ENCODE data around the gene SMAD3. TPM values are rescaled to one million over a fixed set of nuclear protein-coding genes. Genes with fewer than 3 reads are reported as not detected.

SMAD3 gene
- total RNA-seq, 1 donor from 2014 or later = 89.3 TPM

GRCh38 chr15:67219288-67219687 is 153.9 kb downstream of the SMAD3 start:
- no peak for TF ChIP-seq CTCF (IDR thresholded peaks at IDR 0.05)
- intact Hi-C loops (cut with DNase I) = no loop called here
- Histone ChIP-seq H3K9me3 (no peaks in the 10 kb centered on the region), H3K27me3 (no peaks in the 10 kb centered on the region), H3K27ac (no peak overlapping the region), H3K4me1 (no peaks in the 10 kb centered on the region), H3K4me3 (no peak overlapping the region), H3K36me3 (no peaks in the 10 kb centered on the region)
- no peak for DNase-seq (ENCODE audit: low spot score in 2 of 2)

GRCh38 chr15:67224889-67225288 is 159.5 kb downstream of the SMAD3 start:
- H3K27ac ChIP-seq = no peak overlapping the region
- no peak for TF ChIP-seq CTCF (IDR thresholded peaks at IDR 0.05)
- H3K4me1 ChIP-seq = no peaks in the 10 kb centered on the region
- H3K4me3 ChIP-seq = no peak overlapping the region
- H3K36me3 ChIP-seq = peaks cover 3 to 8% of the 10 kb centered on the region in 2 donors
- H3K9me3 ChIP-seq = no peaks in the 10 kb centered on the region
- DNase-seq (ENCODE audit: low spot score in 2 of 2) = no peak
- H3K27me3 ChIP-seq = no peaks in the 10 kb centered on the region
- intact Hi-C loops (cut with DNase I) = no loop called here

- intact Hi-C loops (cut with DNase I) = no loop called here
- H3K4me1 ChIP-seq = no peaks in the 10 kb centered on the region
- DNase-seq (ENCODE audit: low spot score in 2 of 2) = no peak
- no peak for TF ChIP-seq CTCF (IDR thresholded peaks at IDR 0.05)
- H3K27ac ChIP-seq = no peak overlapping the region
- H3K27me3 ChIP-seq = no peaks in the 10 kb centered on the region
- H3K9me3 ChIP-seq = no peaks in the 10 kb centered on the region
- peaks cover 7 to 8% of the 10 kb centered on the region in 2 donors for H3K36me3 ChIP-seq
- H3K4me3 ChIP-seq = no peak overlapping the region
Observed at GRCh38 chr15:67225336-67225735, 159.9 kb downstream of the SMAD3 start.

GRCh38 chr15:67227431-67227830 is 162.0 kb downstream of the SMAD3 start:
- DNase-seq (ENCODE audit: low spot score in 2 of 2) = no peak
- no peak for TF ChIP-seq CTCF (IDR thresholded peaks at IDR 0.05)
- H3K4me1 ChIP-seq = no peaks in the 10 kb centered on the region
- peaks cover 13 to 28% of the 10 kb centered on the region in 2 donors for H3K36me3 ChIP-seq
- no peaks in the 10 kb centered on the region for H3K9me3 ChIP-seq
- no peak overlapping the region for H3K4me3 ChIP-seq
- intact Hi-C loops (cut with DNase I) = no loop called here
- H3K27ac ChIP-seq = no peak overlapping the region
- no peaks in the 10 kb centered on the region for H3K27me3 ChIP-seq

- H3K4me1 ChIP-seq = no peaks in the 10 kb centered on the region
- H3K4me3 ChIP-seq = no peak overlapping the region
- intact Hi-C loops (cut with DNase I) = no loop called here
- no peaks in the 10 kb centered on the region for H3K9me3 ChIP-seq
- peaks cover 13 to 31% of the 10 kb centered on the region in 2 donors for H3K36me3 ChIP-seq
- no peaks in the 10 kb centered on the region for H3K27me3 ChIP-seq
- H3K27ac ChIP-seq = no peak overlapping the region
- no peak for TF ChIP-seq CTCF (IDR thresholded peaks at IDR 0.05)
- DNase-seq (ENCODE audit: low spot score in 2 of 2) = no peak
Observed at GRCh38 chr15:67227846-67228245, 162.4 kb downstream of the SMAD3 start.

DNA sequence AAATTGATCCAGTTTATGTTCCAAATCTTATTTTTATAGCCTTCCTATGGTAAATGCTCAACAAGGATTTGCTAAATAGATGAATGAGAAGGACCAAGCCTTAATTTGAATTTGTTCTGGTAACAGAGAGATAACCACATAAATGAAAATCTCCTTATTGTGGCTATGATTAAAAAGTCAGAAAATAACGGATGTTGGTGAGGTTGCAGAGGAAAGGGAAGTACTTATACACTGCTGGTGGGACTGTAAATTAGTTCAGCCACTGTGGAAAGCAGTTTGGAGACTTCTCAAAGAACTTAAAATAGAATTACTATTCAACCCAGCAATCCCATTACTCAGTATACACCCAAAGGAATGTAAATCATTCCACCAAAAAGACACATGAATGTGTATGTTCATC is 162.9 kb downstream of the SMAD3 start:
- TF ChIP-seq CTCF (IDR thresholded peaks at IDR 0.05) = no peak

More for the DNA sequence above, 162.9 kb downstream of the SMAD3 start:
- intact Hi-C loops (cut with DNase I) = no loop called here
- no peak overlapping the region for H3K4me3 ChIP-seq
- peaks cover 13 to 36% of the 10 kb centered on the region in 2 donors for H3K36me3 ChIP-seq
- no peaks in the 10 kb centered on the region for H3K4me1 ChIP-seq
- H3K27ac ChIP-seq = no peak overlapping the region
- no peaks in the 10 kb centered on the region for H3K27me3 ChIP-seq
- DNase-seq (ENCODE audit: low spot score in 2 of 2) = no peak
- no peaks in the 10 kb centered on the region for H3K9me3 ChIP-seq
